Stimulated activated CD4-positive, alpha-beta T cell treated with anti-CD3 and anti-CD28 coated beads, Interleukin-15, amount 100 ng/mL, for 1 hour (primary cell): Measurements from ENCODE around the gene FKBP7.
A peak's percentile ranks its signal among the peaks of the same experiment; 100 is the strongest.
"Not testable (repeated sequence)": the region's sequence is repeated elsewhere in the genome, so short reads cannot be mapped to it uniquely, and the experiment has no call there.

Source experiments
- DNase-seq, 2 donors: peaks; one replicate each; pipeline ENCODE4 v3.0.0-alpha.2; 2020; ENCODE audit warnings: low read depth in 1 of 2, low spot score in 1 of 2

Gene FKBP7

DNA sequence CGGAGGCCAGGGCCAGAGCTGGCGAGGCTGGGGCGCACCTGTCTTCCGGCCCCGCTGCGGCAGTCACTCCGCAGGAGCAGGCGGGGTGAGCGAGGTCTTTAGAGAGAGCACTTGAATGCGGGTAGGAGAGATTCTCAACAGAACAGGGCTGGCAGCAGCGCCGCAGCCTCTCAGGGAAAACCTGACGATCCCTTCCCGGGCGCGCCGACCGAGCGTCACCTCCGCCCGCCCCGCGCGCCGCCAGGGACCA lies 28.0 kb downstream of the FKBP7 start:
- DNase-seq: peak in 1 of 2 donors; percentile 66

DNA sequence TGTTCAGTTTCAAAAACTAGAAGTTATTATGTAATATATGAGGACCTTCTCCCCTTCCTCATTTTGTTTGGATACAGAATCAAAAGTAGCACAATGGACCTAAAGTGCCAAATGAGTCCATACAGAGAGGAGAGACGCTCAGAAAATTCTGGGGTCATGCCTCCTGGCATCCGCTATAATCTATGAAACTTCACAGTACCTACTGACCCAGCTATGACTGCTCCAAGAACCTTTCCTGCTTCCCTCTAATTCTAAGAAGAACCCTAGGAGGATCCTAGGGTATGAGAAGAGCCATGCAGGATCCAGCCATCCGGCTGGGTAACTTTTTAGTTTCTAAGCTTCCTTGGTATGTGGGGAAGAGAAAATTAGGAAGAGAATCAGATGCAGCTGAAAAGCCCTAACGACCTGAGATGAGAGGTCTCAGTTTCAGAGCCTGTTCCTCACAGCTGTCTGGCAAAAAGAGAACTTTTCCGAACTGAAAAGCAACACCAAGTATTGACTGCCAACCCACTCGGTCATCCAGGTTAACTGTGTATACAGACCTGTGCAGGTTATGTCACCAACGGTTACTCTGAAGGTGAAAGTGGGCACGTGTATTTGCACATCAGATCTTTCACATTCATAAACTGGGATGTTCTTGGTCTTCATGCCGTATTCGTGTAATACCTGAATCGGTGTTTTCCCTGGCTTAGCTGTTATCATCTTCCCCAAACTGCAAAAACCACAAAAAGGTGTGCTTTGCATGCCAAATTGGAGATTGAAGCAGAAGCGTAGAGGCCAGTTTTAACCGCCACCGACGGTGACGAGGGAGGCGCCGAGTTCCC lies 28.5 kb downstream of the FKBP7 start:
- no peak for DNase-seq

DNA sequence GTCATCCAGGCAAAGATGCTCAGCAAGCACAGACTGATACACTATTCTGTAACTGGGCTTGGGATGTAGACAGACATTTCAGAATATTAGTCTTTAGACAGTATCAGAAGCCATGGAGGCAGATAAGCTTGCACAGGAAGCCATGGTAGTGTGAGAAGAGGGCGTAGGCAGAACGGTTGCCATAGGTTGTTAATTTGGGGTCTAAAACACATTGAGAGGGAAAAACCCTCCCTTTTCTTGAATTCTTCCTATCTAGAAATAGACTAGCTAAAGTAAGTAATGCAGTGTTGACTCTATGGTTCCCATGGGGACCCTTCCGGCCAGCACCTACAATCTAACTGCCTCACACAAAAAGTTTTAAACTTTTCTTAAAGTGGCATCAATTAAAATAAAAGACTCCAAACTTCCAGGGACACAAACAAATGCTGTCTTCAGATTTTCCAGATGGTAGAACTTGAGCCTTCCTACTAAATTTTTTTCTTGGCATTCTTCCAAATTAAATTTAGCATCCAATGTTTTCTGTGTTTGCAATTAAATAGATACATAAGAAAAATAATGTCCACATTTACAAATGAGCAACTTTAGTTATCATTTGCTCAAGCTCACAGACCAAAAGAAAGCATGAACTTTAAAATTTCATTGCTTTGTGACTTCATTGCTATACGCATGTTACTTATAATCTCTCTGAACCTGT lies 29.3 kb downstream of the FKBP7 start:
- DNase-seq: no peak

DNA sequence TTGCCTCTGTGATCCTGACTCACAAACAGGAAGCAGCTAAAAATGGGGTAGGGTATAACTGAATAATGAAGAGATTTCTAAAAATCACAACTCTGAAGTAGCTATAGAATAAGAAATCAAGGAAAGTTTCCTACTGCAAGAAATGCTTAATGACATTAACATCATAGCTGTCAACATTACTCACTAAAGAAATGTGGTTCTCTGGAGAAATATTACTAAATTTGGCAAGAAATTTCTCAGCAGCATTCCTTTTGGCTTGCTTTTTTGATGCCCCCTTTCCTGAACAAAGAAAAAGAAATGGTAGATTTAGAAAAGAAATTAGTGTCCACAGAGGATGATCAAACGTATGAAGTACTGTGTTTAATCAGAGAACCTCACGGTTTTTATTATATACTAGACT lies 37.0 kb downstream of the FKBP7 start:
- no peak for DNase-seq

DNA sequence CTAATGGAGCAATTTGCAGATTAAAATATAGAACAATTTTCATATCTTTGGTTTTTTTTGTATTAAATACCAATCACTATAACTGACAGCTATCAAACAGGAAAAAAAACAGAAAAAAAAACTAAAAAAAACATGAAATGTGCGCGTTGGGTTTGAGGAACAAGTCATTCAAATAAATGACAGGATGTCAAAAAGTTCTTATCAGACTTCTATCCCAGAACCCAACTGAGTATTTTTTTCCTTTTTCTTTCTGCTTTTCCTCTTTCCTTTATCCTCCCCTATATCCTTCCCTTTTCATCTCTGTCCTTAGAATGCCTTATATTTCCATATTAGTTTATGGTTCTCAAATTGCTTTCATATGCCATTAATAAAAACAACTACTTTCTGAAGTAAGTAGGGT lies 41.7 kb downstream of the FKBP7 start:
- no peak for DNase-seq

DNA sequence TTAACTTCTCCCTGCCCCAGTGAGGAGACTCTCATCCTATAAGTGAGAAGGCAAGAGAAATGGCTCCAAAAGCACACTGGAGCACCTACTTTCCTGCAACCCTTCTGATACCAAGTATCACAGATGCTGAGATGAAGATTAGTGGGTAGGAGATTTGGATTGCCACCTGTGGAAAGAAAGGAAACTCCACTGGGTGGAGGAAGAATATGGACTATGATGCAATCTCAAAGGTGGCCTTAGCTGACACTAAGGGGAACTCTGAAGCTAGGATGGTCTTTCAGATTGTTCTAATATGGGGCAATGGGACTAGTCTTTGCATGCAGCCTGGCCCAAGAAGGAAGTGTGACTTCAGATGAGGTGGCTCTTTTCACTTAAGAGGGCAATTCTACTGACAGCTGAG lies 49.1 kb downstream of the FKBP7 start:
- DNase-seq: no peak

DNA sequence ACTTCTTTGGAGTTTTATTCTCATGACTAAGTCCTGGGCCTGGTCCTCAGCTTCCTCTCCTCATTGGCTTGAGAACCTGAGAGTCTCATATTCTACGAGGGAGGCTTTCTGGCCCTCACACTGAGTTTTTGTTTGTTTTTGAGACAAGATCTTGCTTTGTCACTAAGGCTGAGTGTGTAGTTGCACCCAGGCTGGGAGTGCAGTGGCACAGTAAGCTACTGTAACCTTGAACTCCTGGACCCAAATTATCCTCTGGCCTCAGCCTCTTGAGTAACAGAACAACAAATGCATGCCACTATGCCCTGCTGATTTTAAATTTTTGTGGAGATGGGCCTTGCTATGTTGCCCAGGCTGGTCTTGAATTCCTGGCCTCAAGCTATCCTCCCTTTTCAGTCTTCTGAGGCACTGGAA lies 50.0 kb downstream of the FKBP7 start:
- no peak for DNase-seq

DNA sequence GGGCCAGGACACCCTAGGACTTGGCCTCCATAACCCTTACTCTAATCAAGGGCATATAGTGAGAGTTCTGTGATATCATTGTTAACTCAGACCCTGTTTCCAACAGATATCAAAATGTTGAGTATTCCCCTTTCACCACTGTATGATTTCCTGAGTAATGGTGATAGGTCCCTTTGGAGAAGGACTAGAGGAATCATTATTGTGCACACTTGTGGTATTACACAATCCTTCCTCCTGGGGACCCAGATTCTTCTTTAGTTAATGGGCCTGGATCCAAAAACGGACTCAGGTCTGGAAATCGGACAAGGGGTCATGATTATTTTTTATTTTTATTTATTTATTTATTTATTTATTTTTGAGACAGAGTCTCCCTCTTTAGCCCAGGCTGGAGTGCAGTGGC lies 50.9 kb downstream of the FKBP7 start:
- no peak for DNase-seq

DNA sequence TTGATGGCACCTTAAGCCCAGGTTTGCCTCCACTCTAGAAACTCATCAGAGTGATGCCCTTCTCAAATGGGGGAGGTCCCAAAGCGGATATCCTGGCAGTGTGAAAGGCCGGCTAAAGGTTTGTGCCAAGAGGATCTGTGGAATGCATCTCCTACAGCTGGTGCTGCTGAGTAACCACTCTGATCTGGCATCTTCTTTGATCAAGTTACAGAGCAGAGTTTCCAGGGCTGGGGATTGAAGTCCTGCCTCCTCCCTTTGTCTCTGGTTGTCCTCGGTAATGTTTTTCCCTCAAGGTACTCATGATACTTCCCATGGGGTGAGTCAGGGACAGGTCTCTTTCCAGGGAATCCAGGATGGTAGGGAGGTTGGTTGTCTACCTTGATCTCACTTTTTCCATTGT lies 52.0 kb downstream of the FKBP7 start:
- DNase-seq: no peak

DNA sequence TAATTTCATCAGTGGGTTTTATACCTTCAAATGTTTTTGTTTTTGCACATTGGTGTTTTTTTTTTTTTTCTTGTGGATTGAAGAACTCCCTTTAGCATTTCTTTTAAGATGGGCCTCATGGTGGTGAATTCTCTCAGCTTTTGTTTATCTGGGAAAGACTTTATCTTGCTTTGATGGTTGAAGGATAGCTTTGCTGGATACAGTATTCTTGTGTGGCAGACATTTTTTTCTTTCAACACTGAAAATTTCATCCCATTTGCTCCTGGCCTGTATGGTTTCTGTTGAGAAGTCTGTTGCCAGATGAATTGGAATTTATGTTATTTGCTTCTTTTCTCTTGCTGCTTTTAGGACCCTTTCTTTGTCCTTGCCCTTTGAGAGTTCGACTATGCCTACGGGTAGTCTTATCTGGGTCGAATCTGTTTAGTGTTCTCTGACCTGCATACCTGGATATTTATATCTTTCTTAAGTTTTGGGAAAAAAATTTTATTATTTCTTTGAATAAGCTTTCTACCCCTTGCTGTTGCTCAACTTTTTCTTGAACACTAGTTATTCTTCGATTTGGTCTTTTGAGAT lies 53.1 kb downstream of the FKBP7 start:
- DNase-seq: no peak

DNA sequence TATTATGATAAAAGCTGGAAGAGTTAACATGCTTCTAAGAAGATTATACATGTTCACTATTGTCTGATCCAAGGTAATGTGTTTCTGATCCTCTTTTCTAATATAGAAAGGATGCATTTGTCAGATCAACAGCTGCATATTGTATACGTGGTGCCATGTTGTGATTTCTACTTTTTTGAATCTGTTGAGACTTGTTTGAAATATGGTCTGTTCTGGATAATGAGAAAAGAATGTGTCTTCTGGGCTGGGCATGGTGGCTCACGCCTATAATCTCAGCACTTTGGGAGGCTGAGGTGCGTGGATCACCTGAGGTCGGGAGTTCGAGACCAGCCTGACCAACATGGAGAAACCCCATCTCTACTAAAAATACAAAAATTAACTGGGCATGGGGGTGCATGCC lies 54.7 kb downstream of the FKBP7 start:
- DNase-seq: not testable (repeated sequence)

DNA sequence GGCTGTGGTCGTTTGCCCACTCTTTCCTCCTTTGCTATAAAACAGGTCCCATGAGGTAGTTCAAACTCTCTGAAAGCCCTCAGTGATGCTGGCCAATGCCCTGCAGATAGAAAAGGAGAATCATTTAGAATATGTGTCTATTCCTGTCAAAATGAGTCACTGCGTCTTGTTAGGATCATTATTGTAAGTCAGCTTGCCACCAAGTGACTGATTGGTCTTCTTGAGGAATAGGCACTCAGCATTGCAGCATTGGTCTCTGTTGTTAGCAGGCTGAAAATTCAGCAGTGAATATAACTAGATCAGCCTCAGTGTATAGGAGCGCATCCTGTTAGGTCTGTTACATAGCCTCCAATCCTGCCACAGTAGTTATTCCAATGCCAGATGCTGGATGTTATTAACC lies 56.3 kb downstream of the FKBP7 start:
- DNase-seq: no peak

DNA sequence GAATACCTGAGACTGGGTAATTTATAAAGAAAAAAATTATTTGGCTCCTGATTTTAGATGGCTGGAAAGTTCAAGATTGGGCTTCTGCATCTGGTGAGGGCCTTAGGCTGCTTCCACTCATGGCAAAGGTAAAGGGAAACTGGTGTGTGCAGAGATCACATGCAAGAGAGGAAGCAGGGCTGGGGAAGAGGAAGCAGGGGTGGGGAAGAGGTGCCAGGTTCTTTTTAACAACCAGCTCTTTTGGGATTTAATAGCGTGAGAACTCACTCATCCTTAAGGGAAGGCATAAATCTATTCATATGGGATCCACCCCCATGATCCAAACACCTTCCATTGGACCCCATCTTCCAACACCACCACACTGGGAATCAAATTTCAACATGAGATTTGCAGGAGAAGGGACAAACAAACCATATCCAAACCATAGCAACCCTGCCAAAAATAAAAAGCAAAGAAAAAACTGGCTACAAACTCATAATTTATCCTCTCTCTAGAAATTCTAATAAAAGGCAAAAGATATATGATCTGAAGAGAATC lies 57.9 kb downstream of the FKBP7 start:
- DNase-seq: no peak

DNA sequence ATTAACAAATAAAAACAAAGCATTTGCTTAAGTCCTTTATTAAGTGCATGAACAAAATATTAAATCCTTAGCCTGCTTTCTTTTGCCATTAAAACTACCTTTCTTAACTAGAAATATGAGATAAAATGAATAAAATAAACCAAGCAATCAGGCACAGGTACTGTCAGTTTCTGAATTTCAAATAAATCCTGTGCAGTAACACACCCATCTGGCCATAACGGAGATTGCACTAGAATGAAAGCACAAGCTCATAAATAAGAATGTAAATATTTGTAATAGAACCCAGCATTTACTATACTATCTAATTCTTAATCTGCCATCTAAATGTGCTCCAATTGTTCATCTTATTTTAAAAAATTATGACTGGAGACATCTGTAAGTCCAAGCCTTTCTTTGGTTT lies 59.3 kb downstream of the FKBP7 start:
- DNase-seq: no peak

DNA sequence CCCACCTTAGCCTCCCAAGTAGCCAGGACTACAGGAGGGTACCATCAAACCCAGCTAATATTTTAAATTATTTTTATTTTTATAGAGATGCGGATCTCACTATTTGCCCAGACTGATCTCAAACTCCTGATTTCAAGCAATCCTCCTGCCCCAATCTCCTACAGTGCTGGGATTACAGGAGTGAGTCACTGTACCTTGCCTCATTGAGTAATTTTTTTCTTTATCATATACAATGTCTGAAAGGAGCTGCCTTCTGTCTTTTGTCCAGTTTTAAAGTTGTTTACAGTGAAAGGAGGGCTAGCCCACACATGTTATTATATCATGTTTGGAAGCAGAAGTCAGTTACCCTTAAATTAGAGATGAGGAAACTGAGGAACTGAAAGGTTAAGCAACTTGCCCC lies 60.0 kb downstream of the FKBP7 start:
- no peak for DNase-seq

DNA sequence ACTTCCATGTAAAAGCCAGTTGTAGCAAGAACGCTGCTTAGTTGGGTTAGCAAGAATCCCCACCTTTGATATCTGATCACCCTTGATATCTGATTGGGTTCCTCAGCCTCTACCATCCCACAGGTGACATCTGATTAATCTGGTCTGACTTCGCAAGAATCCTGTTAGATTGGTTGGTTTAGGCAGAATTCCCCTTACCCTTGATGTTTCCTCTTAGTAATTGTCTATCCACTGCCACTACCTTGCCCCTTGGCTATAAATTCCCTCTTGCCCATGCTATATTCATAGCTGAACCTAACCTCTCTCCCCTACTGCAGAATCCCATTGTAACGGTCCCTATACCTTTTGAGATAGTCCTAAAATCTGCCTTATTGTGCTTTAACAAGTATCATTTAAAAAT lies 60.5 kb downstream of the FKBP7 start:
- DNase-seq: no peak

DNA sequence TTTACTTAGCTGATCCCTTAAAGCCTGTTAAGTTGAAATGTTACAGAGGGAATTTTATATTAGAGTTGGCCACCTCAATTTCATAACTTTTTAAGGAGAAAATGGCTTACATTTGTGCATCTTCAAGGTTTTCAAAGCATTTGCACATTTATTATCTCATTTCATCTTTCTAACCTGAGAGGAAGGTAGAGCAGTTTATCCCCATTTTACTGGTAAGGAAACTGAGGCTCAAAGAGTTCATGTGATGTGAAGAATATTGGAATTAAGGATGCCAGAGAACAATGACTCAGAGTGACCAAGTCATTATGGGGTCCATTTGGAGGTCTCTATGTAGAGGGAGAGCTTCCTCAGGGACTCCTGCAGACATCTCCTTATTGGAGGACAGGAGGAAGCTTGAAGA lies 62.4 kb downstream of the FKBP7 start:
- no peak for DNase-seq

DNA sequence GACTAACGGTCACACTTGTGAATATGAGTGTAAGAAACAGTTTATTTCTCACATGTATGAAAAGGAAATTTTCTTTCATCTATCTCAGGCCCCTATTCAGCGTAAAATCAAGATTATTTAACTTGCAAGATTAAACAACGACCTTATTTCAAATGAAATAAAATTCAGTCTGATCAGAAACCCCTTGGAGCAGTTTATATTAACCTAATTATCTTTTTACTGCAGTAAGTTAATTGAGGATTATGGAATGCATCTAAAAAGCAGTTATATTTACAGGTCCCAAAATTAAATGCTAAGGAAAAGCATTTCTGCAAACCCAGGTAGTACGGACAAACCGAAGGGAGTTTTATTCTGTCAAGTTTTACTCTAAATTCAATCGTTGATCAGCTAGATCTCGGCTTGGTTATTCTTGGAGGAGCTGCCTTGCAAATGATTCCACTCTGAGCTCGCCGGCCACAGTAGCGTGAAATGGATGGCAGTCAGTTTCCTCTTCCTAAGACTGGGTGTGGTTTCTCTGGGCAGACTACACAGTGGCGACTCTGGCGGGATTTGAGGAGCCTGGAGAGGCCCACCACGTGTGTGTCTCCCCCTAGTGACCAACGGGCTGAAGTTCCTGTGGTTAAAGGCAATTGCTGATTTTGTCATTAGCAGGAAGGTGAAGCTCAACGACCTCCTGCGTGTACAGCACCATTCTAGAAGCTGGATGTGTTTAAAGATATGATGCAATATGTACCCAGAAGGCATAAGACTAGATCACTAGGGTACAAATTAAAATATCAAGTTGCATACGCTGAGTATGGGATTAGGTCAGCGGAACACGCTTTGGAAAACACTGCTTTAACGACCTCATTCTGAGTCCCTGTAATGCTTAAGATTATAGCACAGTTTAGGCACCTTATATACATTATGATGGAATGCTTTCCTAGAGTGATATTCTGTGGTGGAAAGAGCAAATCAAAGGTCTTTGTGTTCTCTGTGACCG lies 63.8 kb downstream of the FKBP7 start:
- peak; percentile 40 to 51 for DNase-seq
